Keratinocyte (primary cell): ENCODE results near the gene FAM107B. TPM values are rescaled to one million over a fixed set of nuclear protein-coding genes. Genes with fewer than 3 reads are reported as not detected.

ENCODE experiments used
- DNase-seq: peaks from one replicate; pipeline ENCODE4 v3.0.0-alpha.2; 2011; ENCODE audit warnings: low read depth, missing footprints, low spot score
- FAIRE-seq: peaks from 2 replicates; lab custom pipeline; 2011; peaks lifted over from hg19 to GRCh38; lab: Jason Lieb, UNC
- H2AFZ ChIP-seq: 2 replicates; pipeline ENCODE4 v1.6.0; 2012; ENCODE audit warnings: low read length, control low read depth, inconsistent platforms; ENCODE audit not compliant: control insufficient read depth
- H3K27ac ChIP-seq: 2 replicates; pipeline ENCODE4 v1.5.1; 2011; ENCODE audit warnings: low read length; ENCODE audit not compliant: control insufficient read depth, insufficient read depth
- H3K27me3 ChIP-seq: 3 replicates; pipeline ENCODE4 v1.6.0; 2011; ENCODE audit warnings: low read length; ENCODE audit not compliant: control insufficient read depth, insufficient read depth; ENCODE audit errors: extremely low read depth
- H3K36me3 ChIP-seq, 2 experiments: 2 replicates in 1 of 2; 3 replicates in 1 of 2; pipeline ENCODE4 v1.5.1; 2011; ENCODE audit warnings: low read length in 2 of 2, mild to moderate bottlenecking in 1 of 2; ENCODE audit not compliant: control insufficient read depth in 2 of 2, insufficient read depth in 2 of 2; ENCODE audit errors: extremely low read depth in 1 of 2
- H3K4me1 ChIP-seq: 3 replicates; pipeline ENCODE4 v1.5.1; 2011; ENCODE audit warnings: low read length; ENCODE audit not compliant: control insufficient read depth, insufficient read depth; ENCODE audit errors: extremely low read depth
- H3K4me2 ChIP-seq: 3 replicates; pipeline ENCODE4 v1.6.0; 2011; ENCODE audit warnings: low read depth, low read length; ENCODE audit not compliant: control insufficient read depth, insufficient read depth; ENCODE audit errors: extremely low read depth
- H3K4me3 ChIP-seq, 3 experiments: fragments of 200-600 bp in 1 of 3; sonication (generic) in 1 of 3; 2 replicates in 2 of 3; 3 replicates in 1 of 3; pipeline ENCODE4 v1.5.1; 2011 to 2016; ENCODE audit warnings: low read length in 3 of 3, mild to moderate bottlenecking in 3 of 3, control low read depth in 2 of 3, inconsistent platforms in 1 of 3, low read depth in 1 of 3, mixed read lengths in 1 of 3, mixed run types in 1 of 3, moderate library complexity in 1 of 3; ENCODE audit not compliant: control insufficient read depth in 2 of 3, insufficient read depth in 2 of 3; ENCODE audit errors: extremely low read depth in 1 of 3
- H3K79me2 ChIP-seq: 2 replicates; pipeline ENCODE4 v1.6.0; 2012; ENCODE audit warnings: low read length; ENCODE audit not compliant: control insufficient read depth, insufficient read depth
- H3K9ac ChIP-seq: 3 replicates; pipeline ENCODE4 v1.6.0; 2011; ENCODE audit warnings: low read length; ENCODE audit not compliant: control insufficient read depth, insufficient read depth; ENCODE audit errors: extremely low read depth
- H3K9me1 ChIP-seq: 3 replicates; pipeline ENCODE4 v1.6.0; 2011; ENCODE audit warnings: low read length; ENCODE audit not compliant: control insufficient read depth, insufficient read depth; ENCODE audit errors: extremely low read depth
- H3K9me3 ChIP-seq: 2 replicates; pipeline ENCODE4 v1.5.1; 2012; ENCODE audit warnings: low read depth, low read length; ENCODE audit not compliant: control insufficient read depth
- H4K20me1 ChIP-seq: 3 replicates; pipeline ENCODE4 v1.6.0; 2011; ENCODE audit warnings: low read length; ENCODE audit not compliant: control insufficient read depth, insufficient read depth; ENCODE audit errors: extremely low read depth
- EZH2 ChIP-seq: IDR thresholded peaks from one replicate; pipeline ENCODE4 v1.6.1; 2012; ENCODE audit warnings: inconsistent platforms, mild to moderate bottlenecking, low read length, moderate library complexity
- dilution Hi-C: fragments of 300-500 bp; cut with MboI; formaldehyde crosslinking; loops from one replicate; pipeline ENCODE4 v1.7.0; 2020; ENCODE audit warnings: low sequenced_read_pairs; ENCODE audit not compliant: extremely low pct_ligation_motif_present
- polyA plus RNA-seq, 5 experiments: library from polyadenylated mRNA; depleted of rRNA in 3 of 5; stranded (reverse) in 3 of 5; stranded (forward) in 1 of 5; unstranded in 1 of 5; fragments of >200 nt; gene quantifications; 1 replicate in 1 of 5; 2 replicates in 3 of 5; 3 replicates in 1 of 5; pipeline versions ENCODE4 v1.2.1 to v1.2.3, GENCODE V29; 2011 to 2012; ENCODE audit warnings: missing spikeins in 2 of 5, low read depth in 1 of 5, low replicate concordance in 1 of 5
- TF ChIP-seq, protein P1 (sequence below), 3 experiments: IDR thresholded peaks in 1 of 3; conservative IDR thresholded peaks in 1 of 3; optimal IDR thresholded peaks in 1 of 3; 2 replicates in 2 of 3; 3 replicates in 1 of 3; pipeline versions ENCODE3 to v1.5.1; 2011; ENCODE audit warnings: low read length in 3 of 3, mild to moderate bottlenecking in 3 of 3, moderate library complexity in 2 of 3, control low read depth in 1 of 3, inconsistent platforms in 1 of 3; ENCODE audit not compliant: insufficient read depth in 2 of 3; ENCODE audit errors: extremely low read depth in 1 of 3

FAM107B gene
- polyA plus RNA-seq, 1 donor (not counting 4 experiments of a cell fraction or from before 2014, with no cell fraction given), result 8.7 TPM

GRCh38 chr10:14705548-14706230, 69.0 kb downstream of the FAM107B start:
- H3K27ac ChIP-seq, result no peak overlapping the region
- no peak for TF ChIP-seq EZH2
- TF ChIP-seq, protein P1, sequence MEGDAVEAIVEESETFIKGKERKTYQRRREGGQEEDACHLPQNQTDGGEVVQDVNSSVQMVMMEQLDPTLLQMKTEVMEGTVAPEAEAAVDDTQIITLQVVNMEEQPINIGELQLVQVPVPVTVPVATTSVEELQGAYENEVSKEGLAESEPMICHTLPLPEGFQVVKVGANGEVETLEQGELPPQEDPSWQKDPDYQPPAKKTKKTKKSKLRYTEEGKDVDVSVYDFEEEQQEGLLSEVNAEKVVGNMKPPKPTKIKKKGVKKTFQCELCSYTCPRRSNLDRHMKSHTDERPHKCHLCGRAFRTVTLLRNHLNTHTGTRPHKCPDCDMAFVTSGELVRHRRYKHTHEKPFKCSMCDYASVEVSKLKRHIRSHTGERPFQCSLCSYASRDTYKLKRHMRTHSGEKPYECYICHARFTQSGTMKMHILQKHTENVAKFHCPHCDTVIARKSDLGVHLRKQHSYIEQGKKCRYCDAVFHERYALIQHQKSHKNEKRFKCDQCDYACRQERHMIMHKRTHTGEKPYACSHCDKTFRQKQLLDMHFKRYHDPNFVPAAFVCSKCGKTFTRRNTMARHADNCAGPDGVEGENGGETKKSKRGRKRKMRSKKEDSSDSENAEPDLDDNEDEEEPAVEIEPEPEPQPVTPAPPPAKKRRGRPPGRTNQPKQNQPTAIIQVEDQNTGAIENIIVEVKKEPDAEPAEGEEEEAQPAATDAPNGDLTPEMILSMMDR (optimal IDR thresholded peaks at IDR 0.05 in 1 of 3, IDR thresholded peaks at IDR 0.05 in 1 of 3, conservative IDR thresholded peaks at IDR 0.05 in 1 of 3; ENCODE audit: extremely low read depth in 1 of 3, insufficient read depth in 2 of 3, low read length in 3 of 3), result no peak
- no peaks in the 10 kb centered on the region for H3K9me1 ChIP-seq
- FAIRE-seq, result no peak
- H3K9me3 ChIP-seq, result no peaks in the 10 kb centered on the region
- DNase-seq, result no peak
- no peaks in the 10 kb centered on the region for H3K27me3 ChIP-seq
- H3K9ac ChIP-seq, result no peak overlapping the region
- no peak overlapping the region for H2AFZ ChIP-seq
- no peak overlapping the region for H3K4me3 ChIP-seq
- dilution Hi-C loops, result no loop called here
- no peaks in the 10 kb centered on the region for H3K4me1 ChIP-seq
- H3K79me2 ChIP-seq, result no peaks in the 10 kb centered on the region
- no peaks in the 10 kb centered on the region for H3K36me3 ChIP-seq
- H4K20me1 ChIP-seq, result no peaks in the 10 kb centered on the region
- no peak overlapping the region for H3K4me2 ChIP-seq

GRCh38 chr10:14703631-14704001, 71.1 kb downstream of the FAM107B start:
- no peaks in the 10 kb centered on the region for H3K36me3 ChIP-seq
- H3K4me2 ChIP-seq, result no peak overlapping the region
- no peaks in the 10 kb centered on the region for H3K27me3 ChIP-seq
- H3K79me2 ChIP-seq, result no peaks in the 10 kb centered on the region
- H3K27ac ChIP-seq, result no peak overlapping the region
- H3K4me3 ChIP-seq, result no peak overlapping the region
- H4K20me1 ChIP-seq, result no peaks in the 10 kb centered on the region
- no peaks in the 10 kb centered on the region for H3K4me1 ChIP-seq
- DNase-seq, result no peak
- no peak for FAIRE-seq
- no peak for TF ChIP-seq EZH2
- TF ChIP-seq, protein P1 (optimal IDR thresholded peaks at IDR 0.05 in 1 of 3, IDR thresholded peaks at IDR 0.05 in 1 of 3, conservative IDR thresholded peaks at IDR 0.05 in 1 of 3; ENCODE audit: extremely low read depth in 1 of 3, insufficient read depth in 2 of 3, low read length in 3 of 3), result no peak
- H3K9me1 ChIP-seq, result no peaks in the 10 kb centered on the region
- H2AFZ ChIP-seq, result no peak overlapping the region
- no peak overlapping the region for H3K9ac ChIP-seq
- H3K9me3 ChIP-seq, result no peaks in the 10 kb centered on the region
- dilution Hi-C loops, result no loop called here
